DND-41 (cell line): ENCODE results near the gene PPARD.

Source experiments
- ATAC-seq: fragments of 200-7000 bp; cut with Tn5 transposase; 3 replicates; pipeline ENCODE4 v1.9.1; 2021; ENCODE audit warnings: low read depth; ENCODE audit not compliant: insufficient read depth
- DNase-seq: peaks from one replicate; pipeline ENCODE4 v3.0.0-alpha.2; 2020
- H2AFZ ChIP-seq: 2 replicates; pipeline ENCODE4 v1.6.0; 2012; ENCODE audit warnings: low read depth, low read length
- H3K27ac ChIP-seq: 2 replicates; pipeline ENCODE4 v1.5.1; 2012; ENCODE audit warnings: low read length, inconsistent platforms
- H3K27me3 ChIP-seq: fragments of 200-600 bp; sonication (generic); 2 replicates; pipeline ENCODE4 v1.6.0; 2012; ENCODE audit warnings: low read length, mild to moderate bottlenecking, inconsistent platforms; ENCODE audit not compliant: insufficient read depth, poor library complexity
- H3K36me3 ChIP-seq: 2 replicates; pipeline ENCODE4 v1.5.1; 2012; ENCODE audit warnings: low read length, inconsistent platforms; ENCODE audit not compliant: insufficient read depth
- H3K4me1 ChIP-seq: 2 replicates; pipeline ENCODE4 v1.5.1; 2012; ENCODE audit warnings: mild to moderate bottlenecking, low read length; ENCODE audit not compliant: insufficient read depth
- H3K4me2 ChIP-seq: 2 replicates; pipeline ENCODE4 v1.6.0; 2012; ENCODE audit warnings: mild to moderate bottlenecking, moderate library complexity, low read length, inconsistent platforms; ENCODE audit not compliant: insufficient read depth
- H3K4me3 ChIP-seq, 2 experiments: fragments of 200-600 bp in 1 of 2; shearing (Covaris generic) in 1 of 2; 2 replicates each; pipeline ENCODE4 v1.5.1; 2012 to 2016; ENCODE audit warnings: inconsistent platforms in 2 of 2, low read length in 2 of 2, mild to moderate bottlenecking in 2 of 2, low read depth in 1 of 2, moderate library complexity in 1 of 2
- H3K79me2 ChIP-seq: 2 replicates; pipeline ENCODE4 v1.6.0; 2012; ENCODE audit warnings: low read length, inconsistent platforms; ENCODE audit not compliant: insufficient read depth
- H3K9ac ChIP-seq: 2 replicates; pipeline ENCODE4 v1.6.0; 2012; ENCODE audit warnings: low read depth, mild to moderate bottlenecking, inconsistent platforms, low read length, moderate library complexity
- H3K9me3 ChIP-seq: 2 replicates; pipeline ENCODE4 v1.5.1; 2012; ENCODE audit warnings: low read length, moderate library complexity, mild to moderate bottlenecking, inconsistent platforms; ENCODE audit not compliant: insufficient read depth, severe bottlenecking
- H4K20me1 ChIP-seq: 2 replicates; pipeline ENCODE4 v1.6.0; 2012; ENCODE audit warnings: low read length; ENCODE audit not compliant: insufficient read depth
- CTCF ChIP-seq: IDR thresholded peaks from 2 replicates; pipeline ENCODE4 v1.5.1; 2012; ENCODE audit warnings: borderline replicate concordance, low read length, moderate library complexity, mild to moderate bottlenecking; ENCODE audit not compliant: poor library complexity, severe bottlenecking; ENCODE audit errors: extremely low read depth
- EZH2 ChIP-seq: IDR thresholded peaks from 3 replicates; pipeline ENCODE4 v1.6.1; 2012; ENCODE audit warnings: borderline replicate concordance, low read depth, mild to moderate bottlenecking, moderate library complexity, low read length, inconsistent platforms; ENCODE audit not compliant: severe bottlenecking

Gene PPARD

DNA sequence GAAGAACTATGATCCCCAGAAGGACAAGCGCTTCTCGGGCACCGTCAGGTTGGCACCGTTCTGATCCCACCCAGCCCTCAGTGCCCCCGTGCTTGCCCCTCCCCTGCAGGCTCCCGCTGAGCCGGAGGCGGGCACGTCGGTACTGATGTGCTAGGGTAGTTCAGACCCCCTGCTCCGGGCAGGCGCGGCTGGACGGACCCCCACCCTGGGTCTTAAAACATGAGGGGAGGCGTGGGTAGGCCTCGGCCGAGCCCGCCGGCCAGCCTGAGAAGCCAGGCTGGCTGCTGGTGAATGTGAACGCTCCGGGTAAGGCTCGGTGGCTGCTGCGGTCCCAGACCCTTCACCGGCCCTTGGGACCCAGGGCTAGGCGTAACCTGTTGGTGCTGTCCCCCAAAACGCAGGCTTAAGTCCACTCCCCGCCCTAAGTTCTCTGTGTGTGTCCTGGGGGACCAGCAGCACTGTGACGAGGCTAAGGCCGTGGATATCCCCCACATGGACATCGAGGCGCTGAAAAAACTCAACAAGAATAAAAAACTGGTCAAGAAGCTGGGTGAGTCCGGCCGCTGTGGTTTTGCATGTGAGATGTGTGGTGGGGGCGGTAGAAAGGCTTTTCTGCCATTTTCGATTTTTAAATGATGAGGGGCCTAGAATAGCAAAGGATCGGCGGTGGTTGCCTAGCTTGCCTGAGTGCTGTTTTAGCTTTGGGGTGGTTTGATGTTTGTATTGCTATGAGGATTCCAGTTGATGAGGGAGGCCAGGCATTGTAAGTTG is 126.8 kb downstream of the PPARD start:
- Histone ChIP-seq H3K36me3 (peaks cover 56% of the 10 kb centered on the region), H3K27me3 (no peaks in the 10 kb centered on the region)
- TF ChIP-seq CTCF (no peak), EZH2 (no peak)

GRCh38 chr6:35469751-35470662 is 127.6 kb downstream of the PPARD start:
- peaks cover 46% of the 10 kb centered on the region for H4K20me1 ChIP-seq
- peak overlapping the region; percentile 87 for H3K27ac ChIP-seq
- H3K36me3 ChIP-seq = peaks cover 56% of the 10 kb centered on the region
- DNase-seq (no peak), ATAC-seq (no peak)
- H3K79me2 ChIP-seq = peaks cover 30% of the 10 kb centered on the region
- peak overlapping the region; percentile 82 for H3K9ac ChIP-seq
- peak overlapping the region; percentile 67 to 73; a peak in 3 of 4 replicates for H3K4me3 ChIP-seq
- H2AFZ ChIP-seq = no peak overlapping the region
- H3K4me1 ChIP-seq = peaks cover 32% of the 10 kb centered on the region
- no peaks in the 10 kb centered on the region for H3K9me3 ChIP-seq
- TF ChIP-seq CTCF (no peak), EZH2 (no peak)
- H3K4me2 ChIP-seq = peak overlapping the region; percentile 85
- no peaks in the 10 kb centered on the region for H3K27me3 ChIP-seq

More for the DNA sequence above, 126.8 kb downstream of the PPARD start:
- H3K4me3 ChIP-seq = peak overlapping the region; percentile 67 to 73; a peak in 3 of 4 replicates
- peaks cover 32% of the 10 kb centered on the region for H3K4me1 ChIP-seq
- H3K4me2 ChIP-seq = peak overlapping the region; percentile 85
- H2AFZ ChIP-seq = peak overlapping the region; percentile 71; the same call in 1 of the 2 replicates
- ATAC-seq (peak; percentile 30), DNase-seq (no peak)
- H4K20me1 ChIP-seq = peaks cover 46% of the 10 kb centered on the region
- no peaks in the 10 kb centered on the region for H3K9me3 ChIP-seq
- peaks cover 30% of the 10 kb centered on the region for H3K79me2 ChIP-seq
- peak overlapping the region; percentile 82 for H3K9ac ChIP-seq
- peak overlapping the region; percentile 87 for H3K27ac ChIP-seq

GRCh38 chr6:35470663-35471120 is 128.3 kb downstream of the PPARD start:
- Histone ChIP-seq H3K36me3 (peaks cover 56% of the 10 kb centered on the region), H3K27me3 (no peaks in the 10 kb centered on the region), H3K4me3 (peak overlapping the region in 1 of 2 experiments; percentile 67; a peak in 1 of 4 replicates), H3K9me3 (no peaks in the 10 kb centered on the region), H3K4me1 (peaks cover 32% of the 10 kb centered on the region), H2AFZ (no peak overlapping the region), H3K27ac (no peak overlapping the region), H3K9ac (no peak overlapping the region), H4K20me1 (peaks cover 49% of the 10 kb centered on the region), H3K79me2 (peaks cover 30% of the 10 kb centered on the region), H3K4me2 (peak overlapping the region; percentile 85; the same call in 1 of the 2 replicates)
- TF ChIP-seq CTCF (no peak), EZH2 (no peak)
- ATAC-seq (no peak), DNase-seq (no peak)
